Stimulated activated CD4-positive, alpha-beta T cell treated with anti-CD3 and anti-CD28 coated beads, Interleukin-2, amount 100 ng/mL, for 24 hours (primary cell): ENCODE measurements around the gene PTPN11.
"Not testable (repeated sequence)": the region's sequence is repeated elsewhere in the genome, so short reads cannot be mapped to it uniquely, and the experiment has no call there.

Source experiments
- DNase-seq, 2 donors: peaks; one replicate each; pipeline ENCODE4 v3.0.0-alpha.2; 2020

PTPN11 gene

GRCh38 chr12:112518365-112518735, 99.6 kb downstream of the PTPN11 start:
- DNase-seq: no peak

GRCh38 chr12:112519841-112520340, 101.1 kb downstream of the PTPN11 start:
- DNase-seq: not testable (repeated sequence)

GRCh38 chr12:112523856-112524255, 105.1 kb downstream of the PTPN11 start:
- DNase-seq: no peak

GRCh38 chr12:112524269-112524668, 105.5 kb downstream of the PTPN11 start:
- DNase-seq: no peak

GRCh38 chr12:112524676-112525425, 106.1 kb downstream of the PTPN11 start:
- no peak for DNase-seq

GRCh38 chr12:112525426-112525809, 106.7 kb downstream of the PTPN11 start:
- DNase-seq: no peak

- DNase-seq: no peak
Observed at GRCh38 chr12:112527082-112527481, 108.3 kb downstream of the PTPN11 start.

- no peak for DNase-seq
Observed at GRCh38 chr12:112527501-112527900, 108.8 kb downstream of the PTPN11 start.

GRCh38 chr12:112528521-112528920, 109.8 kb downstream of the PTPN11 start:
- DNase-seq: no peak

GRCh38 chr12:112530941-112531340, 112.2 kb downstream of the PTPN11 start:
- DNase-seq: no peak

- no peak for DNase-seq
Observed at GRCh38 chr12:112532106-112532505, 113.4 kb downstream of the PTPN11 start.

- no peak for DNase-seq
Observed at GRCh38 chr12:112533528-112533927, 114.8 kb downstream of the PTPN11 start.

- DNase-seq: no peak
Observed at GRCh38 chr12:112535017-112535416, 116.3 kb downstream of the PTPN11 start.

GRCh38 chr12:112535637-112536366, 117.1 kb downstream of the PTPN11 start:
- DNase-seq: no peak

GRCh38 chr12:112536367-112536730, 117.6 kb downstream of the PTPN11 start:
- no peak for DNase-seq

- DNase-seq: no peak
Observed at GRCh38 chr12:112537710-112538396, 119.1 kb downstream of the PTPN11 start.

- no peak for DNase-seq
Observed at GRCh38 chr12:112538740-112539139, 120.0 kb downstream of the PTPN11 start.

GRCh38 chr12:112539221-112539620, 120.5 kb downstream of the PTPN11 start:
- DNase-seq: no peak

- no peak for DNase-seq
Observed at GRCh38 chr12:112540021-112540420, 121.3 kb downstream of the PTPN11 start.

- no peak for DNase-seq
Observed at GRCh38 chr12:112543751-112544150, 125.0 kb downstream of the PTPN11 start.

GRCh38 chr12:112546339-112546738, 127.6 kb downstream of the PTPN11 start:
- no peak for DNase-seq

GRCh38 chr12:112546996-112547395, 128.2 kb downstream of the PTPN11 start:
- no peak for DNase-seq

- no peak for DNase-seq
Observed at GRCh38 chr12:112549031-112549430, 130.3 kb downstream of the PTPN11 start.

- no peak for DNase-seq
Observed at GRCh38 chr12:112551681-112552080, 132.9 kb downstream of the PTPN11 start.
